ENCODE results near the gene G6PC3. TPM values are rescaled to one million over a fixed set of nuclear protein-coding genes. Genes with fewer than 3 reads are reported as not detected.
"Not testable (repeated sequence)": the region's sequence is repeated elsewhere in the genome, so short reads cannot be mapped to it uniquely, and the experiment has no call there.

The G6PC3 gene
- total RNA-seq, 1 donor from 2014 or later: 56.7 TPM

GRCh38 chr17:44105941-44106340 is 35.4 kb downstream of the G6PC3 start:
- no peak for DNase-seq (ENCODE audit: low spot score)

DNA sequence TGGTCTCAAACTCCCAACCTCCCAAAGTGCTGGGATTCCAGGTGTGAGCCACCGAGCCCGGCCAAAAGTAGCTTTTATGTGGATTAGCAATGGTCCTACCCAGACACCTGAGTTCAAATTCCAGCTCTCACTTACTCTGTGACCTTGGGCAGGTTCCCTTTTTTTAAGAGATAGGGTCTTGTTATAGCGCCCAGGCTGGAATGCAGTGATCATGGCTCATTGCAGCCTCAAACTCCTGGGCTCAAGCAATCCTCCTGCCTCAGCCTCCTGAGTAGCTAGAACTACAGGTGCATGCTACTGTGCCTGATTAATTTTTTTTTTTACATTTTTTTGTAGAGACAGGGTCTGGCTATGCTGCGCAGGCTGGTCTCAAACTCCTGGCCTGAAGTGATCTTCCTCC is 36.3 kb downstream of the G6PC3 start:
- DNase-seq (ENCODE audit: low spot score): no peak

- no peak for DNase-seq (ENCODE audit: low spot score)
Observed at GRCh38 chr17:44108440-44109311, 38.1 kb downstream of the G6PC3 start.

- DNase-seq (ENCODE audit: low spot score): no peak
Observed at GRCh38 chr17:44109312-44109630, 38.7 kb downstream of the G6PC3 start.

DNA sequence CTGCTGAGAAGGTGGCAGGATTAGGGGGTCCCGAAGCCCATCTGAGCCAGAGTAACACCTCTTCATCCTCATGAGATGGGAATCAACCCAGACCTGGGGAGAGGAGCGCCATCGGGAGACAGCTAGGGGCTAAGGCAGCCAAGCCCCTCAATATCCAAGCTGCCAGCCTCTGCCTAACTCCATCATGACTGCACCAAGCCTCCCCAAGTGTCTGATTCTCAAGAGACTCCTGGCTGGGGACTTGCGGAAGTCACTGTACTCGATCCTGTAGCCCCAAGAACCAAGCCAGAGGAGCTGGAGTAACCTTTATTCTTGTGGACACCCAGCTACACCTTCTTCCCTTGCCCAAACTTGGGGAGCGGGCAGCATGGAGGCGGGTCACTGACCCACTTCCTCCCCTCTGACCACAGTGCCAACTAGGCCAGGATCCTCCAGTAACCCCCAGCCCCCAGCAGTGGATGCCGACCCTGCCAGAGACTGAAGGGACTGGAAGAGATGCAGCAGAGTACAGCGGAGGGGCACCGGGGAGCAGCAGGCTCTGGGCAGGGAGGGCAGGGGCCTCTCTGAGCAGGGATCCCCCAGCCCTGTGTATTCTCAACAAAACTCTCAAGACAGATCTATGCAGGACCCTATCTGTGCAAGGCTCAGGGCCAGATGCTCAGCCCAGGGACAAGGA is 39.6 kb downstream of the G6PC3 start:
- no peak for DNase-seq (ENCODE audit: low spot score)

- DNase-seq (ENCODE audit: low spot score): peak; percentile 99
Observed at GRCh38 chr17:44110823-44111633, 40.5 kb downstream of the G6PC3 start.

DNA sequence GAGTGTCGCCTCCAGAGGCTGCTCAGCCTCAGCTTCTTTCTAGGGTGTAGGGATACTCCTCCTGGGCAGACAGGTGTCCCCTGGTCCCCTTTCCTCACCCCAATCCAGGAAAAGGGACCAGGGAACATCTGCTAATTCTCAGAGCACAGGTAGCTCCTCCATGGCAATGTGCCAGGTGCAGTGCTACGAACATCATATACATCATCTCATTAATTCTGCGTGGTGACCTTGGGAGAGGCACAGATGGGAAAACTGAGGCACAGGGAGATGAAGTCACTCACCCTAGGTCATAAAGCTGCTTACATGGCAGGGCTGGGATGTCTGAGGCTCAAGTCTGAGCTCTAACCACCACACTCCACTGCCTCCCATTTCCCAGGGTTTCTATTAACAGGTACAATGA is 41.2 kb downstream of the G6PC3 start:
- no peak for DNase-seq (ENCODE audit: low spot score)

GRCh38 chr17:44112284-44113280 is 42.0 kb downstream of the G6PC3 start:
- DNase-seq (ENCODE audit: low spot score): no peak

- DNase-seq (ENCODE audit: low spot score): no peak
Observed at GRCh38 chr17:44113382-44113781, 42.8 kb downstream of the G6PC3 start.

GRCh38 chr17:44113868-44114840 is 43.6 kb downstream of the G6PC3 start:
- no peak for DNase-seq (ENCODE audit: low spot score)

- DNase-seq (ENCODE audit: low spot score): no peak
Observed at GRCh38 chr17:44115585-44116415, 45.3 kb downstream of the G6PC3 start.

GRCh38 chr17:44117351-44117750 is 46.8 kb downstream of the G6PC3 start:
- no peak for DNase-seq (ENCODE audit: low spot score)

GRCh38 chr17:44118427-44119050 is 48.0 kb downstream of the G6PC3 start:
- DNase-seq (ENCODE audit: low spot score): no peak

GRCh38 chr17:44119062-44119461 is 48.5 kb downstream of the G6PC3 start:
- no peak for DNase-seq (ENCODE audit: low spot score)

DNA sequence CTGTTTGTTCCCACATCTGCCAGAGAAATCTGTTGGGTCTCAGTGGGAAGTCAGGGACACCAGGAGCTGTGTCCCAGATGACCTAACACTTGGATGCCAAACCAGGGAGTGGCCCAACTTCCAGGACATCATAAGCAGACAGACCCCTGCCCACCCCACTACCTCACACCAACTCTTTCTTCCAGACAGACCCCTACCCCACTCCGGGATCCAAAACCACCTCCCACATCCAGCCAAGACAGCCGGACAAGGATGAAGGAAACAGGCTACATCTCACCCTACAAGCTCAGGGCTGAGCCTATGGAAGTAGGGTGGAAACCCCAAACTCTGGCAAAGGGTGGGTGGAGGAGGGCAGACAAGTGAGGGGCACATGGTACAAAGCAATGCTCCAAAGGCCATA is 49.3 kb downstream of the G6PC3 start:
- no peak for DNase-seq (ENCODE audit: low spot score)

- DNase-seq (ENCODE audit: low spot score): not testable (repeated sequence)
Observed at GRCh38 chr17:44120281-44120680, 49.7 kb downstream of the G6PC3 start.

GRCh38 chr17:44120851-44121605 is 50.5 kb downstream of the G6PC3 start:
- DNase-seq (ENCODE audit: low spot score): no peak
